ENCODE results near the gene MFSD2B. TPM values are rescaled to one million over a fixed set of nuclear protein-coding genes. Genes with fewer than 3 reads are reported as not detected.

The MFSD2B gene
- under 1 TPM in 2 of 4 donors, not detected in 2; 0.27 to 0.28 TPM for total RNA-seq
- under 1 TPM; 0.03 to 0.12 (median 0.07) TPM for polyA plus RNA-seq
- long read RNA-seq, donor 1, partial matches to known transcripts: 0 of 1 reads
- long read RNA-seq, donor 1, other reads (novel, unspliced or antisense): 1 of 1 reads
- long read RNA-seq, donor 2, partial matches to known transcripts: 1 of 1 reads
- long read RNA-seq, donor 2, other reads (novel, unspliced or antisense): 0 of 1 reads

GRCh38 chr2:24009680-24010476, at the start of gene MFSD2B:
Gene MFSD2B (plus strand): TSS chr2:24010085. CDS start chr2:24010097, 12 bp downstream.
- WGBS, 3 donors: 2 to 3% (median 2%) methylated on average over 56 to 75 of the region's 75 CpGs
- peak; percentile 41 to 64 (median 59) for ATAC-seq
- H3K4me3 ChIP-seq: peak within 1 kb of the TSS; percentile 59

GRCh38 chr2:23967846-23968245, 42.0 kb upstream of the MFSD2B start:
- ATAC-seq (no peak), DNase-seq (no peak)
- H3K4me1 ChIP-seq: no peaks in the 10 kb centered on the region
- no peak for TF ChIP-seq CTCF (IDR thresholded peaks at IDR 0.05)
- intact Hi-C loops (cut with DNase I): no loop called here
- H3K9me3 ChIP-seq: no peaks in the 10 kb centered on the region
- peaks cover 4 to 32% of the 10 kb centered on the region in 2 donors for H3K36me3 ChIP-seq (ENCODE audit: insufficient read depth in 1 of 2, low read depth in 1 of 2)
- no peaks in the 10 kb centered on the region for H3K27me3 ChIP-seq (ENCODE audit: insufficient read depth in 3 of 3, low read length in 2 of 3)
- no peak overlapping the region for H3K27ac ChIP-seq
- H3K4me3 ChIP-seq: no peak overlapping the region
- WGBS, 3 donors: 95 to 97% (median 95%) methylated on average over 4 of the region's 4 CpGs

More at GRCh38 chr2:24009680-24010476, at the start of gene MFSD2B:
- TF ChIP-seq CTCF (IDR thresholded peaks at IDR 0.05): no peak
- H3K4me1 ChIP-seq: peaks cover 8% of the 10 kb centered on the region
- no peaks in the 10 kb centered on the region for H3K9me3 ChIP-seq
- no peaks in the 10 kb centered on the region for H3K36me3 ChIP-seq (ENCODE audit: insufficient read depth in 1 of 2, low read depth in 1 of 2)
- H3K27me3 ChIP-seq (ENCODE audit: insufficient read depth in 3 of 3, low read length in 2 of 3): peaks cover 0 to 22% (median 21%) of the 10 kb centered on the region in 3 donors
- intact Hi-C loops (cut with DNase I): no loop called here
- DNase-seq: no peak
- no peak within 1 kb of the TSS for H3K27ac ChIP-seq

GRCh38 chr2:23976883-23977282, 33.0 kb upstream of the MFSD2B start:
- DNase-seq (no peak), ATAC-seq (no peak)
- no peak overlapping the region for H3K4me3 ChIP-seq
- intact Hi-C loops (cut with DNase I): no loop called here
- H3K4me1 ChIP-seq: no peaks in the 10 kb centered on the region
- H3K36me3 ChIP-seq (ENCODE audit: insufficient read depth in 1 of 2, low read depth in 1 of 2): peaks cover 2 to 83% of the 10 kb centered on the region in 2 donors
- no peaks in the 10 kb centered on the region for H3K27me3 ChIP-seq (ENCODE audit: insufficient read depth in 3 of 3, low read length in 2 of 3)
- H3K27ac ChIP-seq: no peak overlapping the region
- WGBS, 3 donors: 97% methylated on average over 8 of the region's 8 CpGs
- H3K9me3 ChIP-seq: no peaks in the 10 kb centered on the region
- TF ChIP-seq CTCF (IDR thresholded peaks at IDR 0.05): no peak

GRCh38 chr2:23988371-23988770, 21.5 kb upstream of the MFSD2B start:
- TF ChIP-seq CTCF (IDR thresholded peaks at IDR 0.05): peak; percentile 17
- intact Hi-C loops (cut with DNase I): no loop called here
- Histone ChIP-seq H3K9me3 (no peaks in the 10 kb centered on the region), H3K27ac (no peak overlapping the region), H3K27me3 (ENCODE audit: insufficient read depth in 3 of 3, low read length in 2 of 3) (no peaks in the 10 kb centered on the region), H3K4me3 (no peak overlapping the region), H3K36me3 (ENCODE audit: insufficient read depth in 1 of 2, low read depth in 1 of 2) (peaks cover 0 to 72% of the 10 kb centered on the region in 2 donors), H3K4me1 (no peaks in the 10 kb centered on the region)
- ATAC-seq (peak in 2 of 4 donors; percentile 42 to 69), DNase-seq (no peak)
- 52 to 57% (median 54%) methylated on average over 2 of the region's 2 CpGs for WGBS, 3 donors
